H1 (cell line): ENCODE results near the gene MYO9B. TPM values are rescaled to one million over a fixed set of nuclear protein-coding genes. Genes with fewer than 3 reads are reported as not detected.

Experiments
- BRCA1 ChIP-seq: IDR thresholded peaks from 2 replicates; pipeline ENCODE4 v1.6.1; 2012; ENCODE audit warnings: low read depth, low read length, improper control_type of control experiment
- CHD1 ChIP-seq: IDR thresholded peaks from 2 replicates; pipeline ENCODE4 v1.6.1; 2012; ENCODE audit warnings: low read depth, low read length, improper control_type of control experiment
- CREB1 ChIP-seq: IDR thresholded peaks from 2 replicates; pipeline ENCODE4 v1.6.1; 2012; ENCODE audit warnings: inconsistent platforms
- RBBP5 ChIP-seq: IDR thresholded peaks from 2 replicates; pipeline ENCODE4 v1.7.1; 2012; ENCODE audit warnings: low read depth, mild to moderate bottlenecking, inconsistent platforms, low read length, moderate library complexity, borderline replicate concordance
- RFX5 ChIP-seq: IDR thresholded peaks from 2 replicates; pipeline ENCODE4 v1.6.1; 2011; ENCODE audit warnings: low read depth, low read length, improper control_type of control experiment, borderline replicate concordance
- RXRA ChIP-seq: IDR thresholded peaks from 2 replicates; pipeline ENCODE4 v1.6.1; 2011; ENCODE audit warnings: low read depth, mild to moderate bottlenecking, low read length, moderate library complexity; ENCODE audit not compliant: insufficient read depth
- polyA plus RNA-seq, 7 experiments: library from polyadenylated mRNA; depleted of rRNA in 3 of 7; stranded (reverse) in 5 of 7; unstranded in 2 of 7; fragments of >200 nt in 5 of 7; fragments of 200-250 nt in 2 of 7; gene quantifications; 1 replicate in 5 of 7; 2 replicates in 1 of 7; 4 replicates in 1 of 7; pipeline versions ENCODE4 v1.2.1 to v1.2.3, GENCODE V29; 2011 to 2013; ENCODE audit warnings: missing spikeins in 2 of 7, mixed read lengths in 2 of 7
- total RNA-seq: library from RNA; stranded (reverse); fragmentation: NEBNext Ultra II Directional; extraction: Animal tissue kit (Norgen Biotek cat#: 25700); gene quantifications from 2 replicates; pipeline ENCODE4 v1.2.1, GENCODE V29; 2021
- TF ChIP-seq, protein P1 (sequence below): fragments of 300-600 bp; sonication (generic); IDR thresholded peaks from 2 replicates; pipeline ENCODE4 v1.7.1; 2012; ENCODE audit warnings: low read length, moderate library complexity, mild to moderate bottlenecking, inconsistent platforms; ENCODE audit not compliant: insufficient replicate concordance

The MYO9B gene
- total and polyA plus RNA-seq, 2 of the 8 experiments (the other 6 are each of a cell fraction or from before 2014, with no cell fraction given) = 27.6 to 77.1 TPM

DNA sequence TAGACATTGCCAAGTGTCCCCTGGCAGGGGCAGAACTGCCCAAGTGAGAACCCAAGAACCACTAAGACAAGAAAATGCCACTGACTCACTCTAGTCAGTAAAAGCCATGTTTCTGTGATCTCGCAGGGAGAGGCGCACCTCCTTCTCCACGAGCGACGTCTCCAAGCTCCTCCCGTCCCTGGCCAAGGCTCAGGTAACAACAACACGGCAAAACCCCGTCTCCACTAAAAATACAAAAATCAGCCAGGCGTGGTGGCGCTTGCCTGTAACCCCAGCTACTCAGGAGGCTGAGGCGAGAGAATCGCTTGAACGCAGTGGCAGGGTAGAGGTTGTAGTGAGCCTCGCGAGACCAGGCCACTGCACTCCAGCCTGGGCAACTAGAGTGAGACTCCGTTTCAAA, 122.1 kb downstream of the MYO9B start (continued):
- TF ChIP-seq RFX5 (no peak), BRCA1 (no peak), CREB1 (no peak), RXRA (no peak), CHD1 (no peak), RBBP5 (no peak)
- TF ChIP-seq, protein P1, sequence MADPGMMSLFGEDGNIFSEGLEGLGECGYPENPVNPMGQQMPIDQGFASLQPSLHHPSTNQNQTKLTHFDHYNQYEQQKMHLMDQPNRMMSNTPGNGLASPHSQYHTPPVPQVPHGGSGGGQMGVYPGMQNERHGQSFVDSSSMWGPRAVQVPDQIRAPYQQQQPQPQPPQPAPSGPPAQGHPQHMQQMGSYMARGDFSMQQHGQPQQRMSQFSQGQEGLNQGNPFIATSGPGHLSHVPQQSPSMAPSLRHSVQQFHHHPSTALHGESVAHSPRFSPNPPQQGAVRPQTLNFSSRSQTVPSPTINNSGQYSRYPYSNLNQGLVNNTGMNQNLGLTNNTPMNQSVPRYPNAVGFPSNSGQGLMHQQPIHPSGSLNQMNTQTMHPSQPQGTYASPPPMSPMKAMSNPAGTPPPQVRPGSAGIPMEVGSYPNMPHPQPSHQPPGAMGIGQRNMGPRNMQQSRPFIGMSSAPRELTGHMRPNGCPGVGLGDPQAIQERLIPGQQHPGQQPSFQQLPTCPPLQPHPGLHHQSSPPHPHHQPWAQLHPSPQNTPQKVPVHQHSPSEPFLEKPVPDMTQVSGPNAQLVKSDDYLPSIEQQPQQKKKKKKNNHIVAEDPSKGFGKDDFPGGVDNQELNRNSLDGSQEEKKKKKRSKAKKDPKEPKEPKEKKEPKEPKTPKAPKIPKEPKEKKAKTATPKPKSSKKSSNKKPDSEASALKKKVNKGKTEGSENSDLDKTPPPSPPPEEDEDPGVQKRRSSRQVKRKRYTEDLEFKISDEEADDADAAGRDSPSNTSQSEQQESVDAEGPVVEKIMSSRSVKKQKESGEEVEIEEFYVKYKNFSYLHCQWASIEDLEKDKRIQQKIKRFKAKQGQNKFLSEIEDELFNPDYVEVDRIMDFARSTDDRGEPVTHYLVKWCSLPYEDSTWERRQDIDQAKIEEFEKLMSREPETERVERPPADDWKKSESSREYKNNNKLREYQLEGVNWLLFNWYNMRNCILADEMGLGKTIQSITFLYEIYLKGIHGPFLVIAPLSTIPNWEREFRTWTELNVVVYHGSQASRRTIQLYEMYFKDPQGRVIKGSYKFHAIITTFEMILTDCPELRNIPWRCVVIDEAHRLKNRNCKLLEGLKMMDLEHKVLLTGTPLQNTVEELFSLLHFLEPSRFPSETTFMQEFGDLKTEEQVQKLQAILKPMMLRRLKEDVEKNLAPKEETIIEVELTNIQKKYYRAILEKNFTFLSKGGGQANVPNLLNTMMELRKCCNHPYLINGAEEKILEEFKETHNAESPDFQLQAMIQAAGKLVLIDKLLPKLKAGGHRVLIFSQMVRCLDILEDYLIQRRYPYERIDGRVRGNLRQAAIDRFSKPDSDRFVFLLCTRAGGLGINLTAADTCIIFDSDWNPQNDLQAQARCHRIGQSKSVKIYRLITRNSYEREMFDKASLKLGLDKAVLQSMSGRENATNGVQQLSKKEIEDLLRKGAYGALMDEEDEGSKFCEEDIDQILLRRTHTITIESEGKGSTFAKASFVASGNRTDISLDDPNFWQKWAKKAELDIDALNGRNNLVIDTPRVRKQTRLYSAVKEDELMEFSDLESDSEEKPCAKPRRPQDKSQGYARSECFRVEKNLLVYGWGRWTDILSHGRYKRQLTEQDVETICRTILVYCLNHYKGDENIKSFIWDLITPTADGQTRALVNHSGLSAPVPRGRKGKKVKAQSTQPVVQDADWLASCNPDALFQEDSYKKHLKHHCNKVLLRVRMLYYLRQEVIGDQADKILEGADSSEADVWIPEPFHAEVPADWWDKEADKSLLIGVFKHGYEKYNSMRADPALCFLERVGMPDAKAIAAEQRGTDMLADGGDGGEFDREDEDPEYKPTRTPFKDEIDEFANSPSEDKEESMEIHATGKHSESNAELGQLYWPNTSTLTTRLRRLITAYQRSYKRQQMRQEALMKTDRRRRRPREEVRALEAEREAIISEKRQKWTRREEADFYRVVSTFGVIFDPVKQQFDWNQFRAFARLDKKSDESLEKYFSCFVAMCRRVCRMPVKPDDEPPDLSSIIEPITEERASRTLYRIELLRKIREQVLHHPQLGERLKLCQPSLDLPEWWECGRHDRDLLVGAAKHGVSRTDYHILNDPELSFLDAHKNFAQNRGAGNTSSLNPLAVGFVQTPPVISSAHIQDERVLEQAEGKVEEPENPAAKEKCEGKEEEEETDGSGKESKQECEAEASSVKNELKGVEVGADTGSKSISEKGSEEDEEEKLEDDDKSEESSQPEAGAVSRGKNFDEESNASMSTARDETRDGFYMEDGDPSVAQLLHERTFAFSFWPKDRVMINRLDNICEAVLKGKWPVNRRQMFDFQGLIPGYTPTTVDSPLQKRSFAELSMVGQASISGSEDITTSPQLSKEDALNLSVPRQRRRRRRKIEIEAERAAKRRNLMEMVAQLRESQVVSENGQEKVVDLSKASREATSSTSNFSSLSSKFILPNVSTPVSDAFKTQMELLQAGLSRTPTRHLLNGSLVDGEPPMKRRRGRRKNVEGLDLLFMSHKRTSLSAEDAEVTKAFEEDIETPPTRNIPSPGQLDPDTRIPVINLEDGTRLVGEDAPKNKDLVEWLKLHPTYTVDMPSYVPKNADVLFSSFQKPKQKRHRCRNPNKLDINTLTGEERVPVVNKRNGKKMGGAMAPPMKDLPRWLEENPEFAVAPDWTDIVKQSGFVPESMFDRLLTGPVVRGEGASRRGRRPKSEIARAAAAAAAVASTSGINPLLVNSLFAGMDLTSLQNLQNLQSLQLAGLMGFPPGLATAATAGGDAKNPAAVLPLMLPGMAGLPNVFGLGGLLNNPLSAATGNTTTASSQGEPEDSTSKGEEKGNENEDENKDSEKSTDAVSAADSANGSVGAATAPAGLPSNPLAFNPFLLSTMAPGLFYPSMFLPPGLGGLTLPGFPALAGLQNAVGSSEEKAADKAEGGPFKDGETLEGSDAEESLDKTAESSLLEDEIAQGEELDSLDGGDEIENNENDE = no peak
